Vagina (tissue), 2 donors: Measurements from ENCODE around the gene SLC15A4.

Source experiments
- POLR2A ChIP-seq, 2 donors: fragments of 450-650 bp; IDR thresholded peaks; one replicate each; pipeline ENCODE4 v1.6.1; 2017; ENCODE audit warnings: antibody characterized with exemption in 2 of 2, mild to moderate bottlenecking in 2 of 2, moderate library complexity in 2 of 2
- POLR2AphosphoS5 ChIP-seq, 2 donors: sonication (generic); formaldehyde crosslinking; IDR thresholded peaks; one replicate each; pipeline ENCODE4 v1.9.0; 2017; ENCODE audit warnings: antibody characterized with exemption in 2 of 2, mild to moderate bottlenecking in 2 of 2, low read depth in 1 of 2; ENCODE audit not compliant: insufficient read depth in 1 of 2

DNA sequence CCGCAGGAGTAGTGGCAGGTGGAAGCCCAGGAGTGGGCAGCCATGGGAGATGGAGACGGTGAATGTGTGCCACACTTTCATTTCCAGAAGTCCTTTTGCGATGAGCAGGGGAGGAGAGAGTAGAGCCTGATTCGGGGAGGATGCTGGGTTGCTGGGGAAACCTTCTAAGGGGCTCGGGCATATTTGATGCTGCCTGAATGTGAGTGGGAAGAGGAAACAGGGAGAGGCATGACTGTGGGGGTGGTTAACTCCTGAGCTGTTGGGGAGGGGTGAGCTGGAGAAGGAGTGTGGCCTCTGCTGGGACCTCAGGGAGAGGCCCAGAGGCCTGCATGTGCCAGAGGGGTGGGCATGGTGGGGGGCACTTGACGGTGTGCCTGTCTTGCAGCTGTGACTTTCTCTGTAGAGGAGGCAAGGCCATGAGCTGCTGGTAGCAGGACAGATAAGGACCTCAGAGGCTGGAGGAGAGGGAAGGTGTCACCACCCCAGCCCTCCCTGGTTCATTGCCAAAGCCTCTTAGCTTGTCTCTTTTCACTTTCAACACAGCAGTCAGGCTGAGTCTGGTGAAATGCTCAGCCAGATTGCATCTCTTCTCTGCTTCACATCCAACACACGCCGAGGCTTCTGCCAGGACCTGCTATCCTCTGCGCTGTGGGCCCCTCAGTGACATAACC is 40.9 kb upstream of the SLC15A4 start:
- TF ChIP-seq POLR2A (IDR thresholded peaks at IDR 0.05): no peak
- TF ChIP-seq POLR2AphosphoS5 (IDR thresholded peaks at IDR 0.05; ENCODE audit: insufficient read depth in 1 of 2, low read depth in 1 of 2): no peak
